ENCODE measurements around the gene MS4A6E. TPM values are rescaled to one million over a fixed set of nuclear protein-coding genes. Genes with fewer than 3 reads are reported as not detected.

The MS4A6E gene
- total RNA-seq, 4 donors from 2014 or later: not detected

GRCh38 chr11:60307507-60308195 is 19.4 kb upstream of the MS4A6E start:
- Histone ChIP-seq H3K9me3 (no peaks in the 10 kb centered on the region), H3K4me1 (no peaks in the 10 kb centered on the region), H3K36me3 (no peaks in the 10 kb centered on the region), H3K4me3 (no peak overlapping the region), H3K27me3 (no peaks in the 10 kb centered on the region), H3K27ac (no peak overlapping the region)
- TF ChIP-seq POLR2A (IDR thresholded peaks at IDR 0.05): no peak
- no peak for TF ChIP-seq CTCF (IDR thresholded peaks at IDR 0.05)
- DNase-seq: no peak
- intact Hi-C loops (cut with DNase I; ENCODE audit: low total_unique reads): no loop called here

- TF ChIP-seq CTCF (IDR thresholded peaks at IDR 0.05) (no peak), POLR2A (IDR thresholded peaks at IDR 0.05) (no peak)
- intact Hi-C loops (cut with DNase I; ENCODE audit: low total_unique reads): no loop called here
Measured at GRCh38 chr11:60310407-60310998, 16.6 kb upstream of the MS4A6E start.

GRCh38 chr11:60314635-60315321 is 12.3 kb upstream of the MS4A6E start:
- no peaks in the 10 kb centered on the region for H3K27me3 ChIP-seq
- no peak overlapping the region for H3K4me3 ChIP-seq
- TF ChIP-seq CTCF (IDR thresholded peaks at IDR 0.05): no peak
- no peak for TF ChIP-seq POLR2A (IDR thresholded peaks at IDR 0.05)
- H3K9me3 ChIP-seq: no peaks in the 10 kb centered on the region
- no peak for DNase-seq
- no peak overlapping the region for H3K27ac ChIP-seq
- intact Hi-C loops (cut with DNase I; ENCODE audit: low total_unique reads): no loop called here
- no peaks in the 10 kb centered on the region for H3K4me1 ChIP-seq
- no peaks in the 10 kb centered on the region for H3K36me3 ChIP-seq

More at GRCh38 chr11:60310407-60310998, 16.6 kb upstream of the MS4A6E start:
- no peak overlapping the region for H3K27ac ChIP-seq
- no peaks in the 10 kb centered on the region for H3K4me1 ChIP-seq
- no peak for DNase-seq
- no peak overlapping the region for H3K4me3 ChIP-seq
- no peaks in the 10 kb centered on the region for H3K9me3 ChIP-seq
- no peaks in the 10 kb centered on the region for H3K27me3 ChIP-seq
- no peaks in the 10 kb centered on the region for H3K36me3 ChIP-seq

- H3K27ac ChIP-seq: no peak overlapping the region
- no peaks in the 10 kb centered on the region for H3K4me1 ChIP-seq
- H3K4me3 ChIP-seq: no peak overlapping the region
- no peak for DNase-seq
- no peaks in the 10 kb centered on the region for H3K9me3 ChIP-seq
- H3K27me3 ChIP-seq: no peaks in the 10 kb centered on the region
- no peaks in the 10 kb centered on the region for H3K36me3 ChIP-seq
- intact Hi-C loops (cut with DNase I; ENCODE audit: low total_unique reads): no loop called here
- TF ChIP-seq POLR2A (IDR thresholded peaks at IDR 0.05): no peak
- TF ChIP-seq CTCF (IDR thresholded peaks at IDR 0.05): no peak
Measured at GRCh38 chr11:60315871-60316270, 11.2 kb upstream of the MS4A6E start.

- no peak overlapping the region for H3K4me3 ChIP-seq
- no peak for DNase-seq
- H3K36me3 ChIP-seq: no peaks in the 10 kb centered on the region
- H3K9me3 ChIP-seq: no peaks in the 10 kb centered on the region
- intact Hi-C loops (cut with DNase I; ENCODE audit: low total_unique reads): no loop called here
- H3K27ac ChIP-seq: no peak overlapping the region
- TF ChIP-seq CTCF (IDR thresholded peaks at IDR 0.05) (no peak), POLR2A (IDR thresholded peaks at IDR 0.05) (no peak)
- no peaks in the 10 kb centered on the region for H3K4me1 ChIP-seq
- no peaks in the 10 kb centered on the region for H3K27me3 ChIP-seq
Measured at GRCh38 chr11:60316317-60316716, 10.7 kb upstream of the MS4A6E start.
